Measurements from ENCODE around the gene RIPOR3. TPM values are rescaled to one million over a fixed set of nuclear protein-coding genes. Genes with fewer than 3 reads are reported as not detected.

Gene RIPOR3
- total RNA-seq, 3 donors from 2014 or later (not counting 1 experiment from before 2014, with no cell fraction given) = 0.45 TPM; not detected in 2

GRCh38 chr20:50545126-50545525 lies 146.2 kb downstream of the RIPOR3 start:
- no peak for ATAC-seq
- H3K27me3 Mint-ChIP-seq (ENCODE audit: low read depth in 2 of 2) = no peaks in the 10 kb centered on the region
- H3K27ac ChIP-seq (ENCODE audit: low read length) = no peak overlapping the region
- no peaks in the 10 kb centered on the region for H3K36me3 Mint-ChIP-seq
- H3K4me1 Mint-ChIP-seq = peaks cover 63 to 66% of the 10 kb centered on the region in 2 donors
- intact Hi-C loops (cut with micrococcal nuclease) = no loop called here
- H3K4me3 ChIP-seq (ENCODE audit: low read length) = no peak overlapping the region
- H3K4me1 ChIP-seq (ENCODE audit: control insufficient read depth, insufficient read depth, low read length) = peaks cover 47% of the 10 kb centered on the region
- H3K9me3 ChIP-seq (ENCODE audit: control insufficient read depth, insufficient read depth, low read length) = no peaks in the 10 kb centered on the region
- H3K36me3 ChIP-seq (ENCODE audit: control insufficient read depth, insufficient read depth, low read length) = no peaks in the 10 kb centered on the region
- no peaks in the 10 kb centered on the region for H3K27me3 ChIP-seq (ENCODE audit: control insufficient read depth, insufficient read depth, low read length)
- no peak for DNase-seq
- peak overlapping the region; percentile 59 to 68 for H3K27ac Mint-ChIP-seq
- H3K4me3 Mint-ChIP-seq = no peak overlapping the region
- 40% methylated on average over 5 of the region's 5 CpGs for WGBS (ENCODE audit: insufficient coverage)
- TF ChIP-seq CTCF (IDR thresholded peaks at IDR 0.05) = no peak
- no peaks in the 10 kb centered on the region for H3K9me3 Mint-ChIP-seq

GRCh38 chr20:50543326-50543725 lies 148.0 kb downstream of the RIPOR3 start:
- peak overlapping the region in 1 of 2 donors; percentile 58 for H3K27ac Mint-ChIP-seq
- intact Hi-C loops (cut with micrococcal nuclease) = no loop called here
- H3K4me1 Mint-ChIP-seq = peaks cover 61 to 62% of the 10 kb centered on the region in 2 donors
- ATAC-seq (no peak), DNase-seq (no peak)
- peaks cover 43% of the 10 kb centered on the region for H3K4me1 ChIP-seq (ENCODE audit: control insufficient read depth, insufficient read depth, low read length)
- H3K27me3 ChIP-seq (ENCODE audit: control insufficient read depth, insufficient read depth, low read length) = no peaks in the 10 kb centered on the region
- no peaks in the 10 kb centered on the region for H3K9me3 ChIP-seq (ENCODE audit: control insufficient read depth, insufficient read depth, low read length)
- H3K9me3 Mint-ChIP-seq = no peaks in the 10 kb centered on the region
- no peaks in the 10 kb centered on the region for H3K36me3 ChIP-seq (ENCODE audit: control insufficient read depth, insufficient read depth, low read length)
- 78% methylated on average over 3 of the region's 5 CpGs for WGBS (ENCODE audit: insufficient coverage)
- no peak overlapping the region for H3K4me3 Mint-ChIP-seq
- no peaks in the 10 kb centered on the region for H3K27me3 Mint-ChIP-seq (ENCODE audit: low read depth in 2 of 2)
- no peak overlapping the region for H3K27ac ChIP-seq (ENCODE audit: low read length)
- no peak overlapping the region for H3K4me3 ChIP-seq (ENCODE audit: low read length)
- TF ChIP-seq CTCF (IDR thresholded peaks at IDR 0.05) = no peak
- no peaks in the 10 kb centered on the region for H3K36me3 Mint-ChIP-seq

GRCh38 chr20:50541606-50542041 lies 149.7 kb downstream of the RIPOR3 start:
- peaks cover 42% of the 10 kb centered on the region for H3K4me1 ChIP-seq (ENCODE audit: control insufficient read depth, insufficient read depth, low read length)
- DNase-seq (no peak), ATAC-seq (peak; percentile 34 to 58 (median 54))
- H3K9me3 ChIP-seq (ENCODE audit: control insufficient read depth, insufficient read depth, low read length) = no peaks in the 10 kb centered on the region
- Mint-ChIP-seq H3K4me3 (peak overlapping the region; percentile 41), H3K27me3 (ENCODE audit: low read depth in 2 of 2) (no peaks in the 10 kb centered on the region), H3K4me1 (peaks cover 62 to 65% of the 10 kb centered on the region in 2 donors), H3K27ac (peak overlapping the region; percentile 46 to 62), H3K36me3 (no peaks in the 10 kb centered on the region), H3K9me3 (no peaks in the 10 kb centered on the region)
- WGBS (ENCODE audit: insufficient coverage) = 9% methylated on average over 5 of the region's 5 CpGs
- TF ChIP-seq CTCF (IDR thresholded peaks at IDR 0.05) = no peak
- H3K36me3 ChIP-seq (ENCODE audit: control insufficient read depth, insufficient read depth, low read length) = no peaks in the 10 kb centered on the region
- no peaks in the 10 kb centered on the region for H3K27me3 ChIP-seq (ENCODE audit: control insufficient read depth, insufficient read depth, low read length)
- no peak overlapping the region for H3K4me3 ChIP-seq (ENCODE audit: low read length)
- intact Hi-C loops (cut with micrococcal nuclease) = no loop called here
- peak overlapping the region; percentile 45 for H3K27ac ChIP-seq (ENCODE audit: low read length)

Measured in natural killer cell (primary cell).